ENCODE measurements around the gene B4GALT5.
A peak's percentile ranks its signal among the peaks of the same experiment; 100 is the strongest.

The B4GALT5 gene

GRCh38 chr20:49608752-49609670, 104.7 kb downstream of the B4GALT5 start:
- peak; percentile 50 to 59 for DNase-seq (ENCODE audit: low read depth in 2 of 2)

GRCh38 chr20:49607568-49607967, 106.1 kb downstream of the B4GALT5 start:
- no peak for DNase-seq (ENCODE audit: low read depth in 2 of 2)

- no peak for DNase-seq (ENCODE audit: low read depth in 2 of 2)
Measured at GRCh38 chr20:49603209-49603627, 110.5 kb downstream of the B4GALT5 start.

- no peak for DNase-seq (ENCODE audit: low read depth in 2 of 2)
Measured at GRCh38 chr20:49602345-49603208, 111.1 kb downstream of the B4GALT5 start.

- DNase-seq (ENCODE audit: low read depth in 2 of 2), result no peak
Measured at GRCh38 chr20:49601153-49601924, 112.3 kb downstream of the B4GALT5 start.

GRCh38 chr20:49599746-49600113, 113.9 kb downstream of the B4GALT5 start:
- no peak for DNase-seq (ENCODE audit: low read depth in 2 of 2)

GRCh38 chr20:49597825-49598395, 115.8 kb downstream of the B4GALT5 start:
- DNase-seq (ENCODE audit: low read depth in 2 of 2), result no peak

- DNase-seq (ENCODE audit: low read depth in 2 of 2), result no peak
Measured at GRCh38 chr20:49595811-49596561, 117.7 kb downstream of the B4GALT5 start.

- no peak for DNase-seq (ENCODE audit: low read depth in 2 of 2)
Measured at GRCh38 chr20:49595346-49595745, 118.3 kb downstream of the B4GALT5 start.

GRCh38 chr20:49594931-49595315, 118.8 kb downstream of the B4GALT5 start:
- no peak for DNase-seq (ENCODE audit: low read depth in 2 of 2)

- peak in 1 of 2 donors; percentile 13 for DNase-seq (ENCODE audit: low read depth in 2 of 2)
Measured at GRCh38 chr20:49594143-49594930, 119.3 kb downstream of the B4GALT5 start.

- no peak for DNase-seq (ENCODE audit: low read depth in 2 of 2)
Measured at GRCh38 chr20:49593466-49594142, 120.1 kb downstream of the B4GALT5 start.

GRCh38 chr20:49592120-49592519, 121.6 kb downstream of the B4GALT5 start:
- no peak for DNase-seq (ENCODE audit: low read depth in 2 of 2)

GRCh38 chr20:49591217-49591865, 122.3 kb downstream of the B4GALT5 start:
- DNase-seq (ENCODE audit: low read depth in 2 of 2), result no peak

- DNase-seq (ENCODE audit: low read depth in 2 of 2), result no peak
Measured at GRCh38 chr20:49590163-49591017, 123.3 kb downstream of the B4GALT5 start.

GRCh38 chr20:49589747-49590146, 123.9 kb downstream of the B4GALT5 start:
- DNase-seq (ENCODE audit: low read depth in 2 of 2), result no peak

GRCh38 chr20:49587111-49587570, 126.5 kb downstream of the B4GALT5 start:
- DNase-seq (ENCODE audit: low read depth in 2 of 2), result no peak

Data from stimulated activated CD8-positive, alpha-beta memory T cell treated with anti-CD3 and anti-CD28 coated beads, Interleukin-7, amount 100 ng/mL, for 1 hour (primary cell).